GM11168 (cell line): ENCODE measurements around the gene PDE5A.
"Not testable (repeated sequence)": the region's sequence is repeated elsewhere in the genome, so short reads cannot be mapped to it uniquely, and the experiment has no call there.

ENCODE experiments used
- in situ Hi-C: fragments of 300-500 bp; cut with MboI; formaldehyde crosslinking; loops from one replicate; pipeline ENCODE4 v1.12.0; 2022; ENCODE audit warnings: low sequenced_read_pairs; ENCODE audit not compliant: unreplicated experiment

Gene PDE5A

GRCh38 chr4:119628281-119629141, at the start of gene PDE5A:
Gene PDE5A, minus strand, starts transcription at chr4:119628804. Its CDS starts 133 bp downstream, at chr4:119628671.
- in situ Hi-C loops: no loop called here

DNA sequence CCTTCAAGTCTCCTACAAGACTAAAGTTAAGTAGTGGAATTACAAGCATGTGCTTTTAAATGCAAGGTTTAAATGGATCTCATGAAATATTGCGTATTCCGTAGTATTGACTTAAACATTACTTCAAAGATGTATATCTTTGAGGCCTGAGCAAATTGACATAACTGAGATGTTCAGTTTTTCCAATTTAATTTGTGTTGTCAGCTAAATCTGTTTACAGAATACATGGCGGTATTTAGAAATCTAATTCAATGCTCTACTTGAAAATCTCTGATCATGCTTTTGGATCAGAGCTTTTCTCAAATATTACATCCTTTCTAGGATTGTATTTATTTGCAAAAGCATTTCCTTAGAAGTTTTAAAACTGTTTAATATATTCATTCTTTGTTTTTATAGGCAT, 47.5 kb upstream of the PDE5A start:
- in situ Hi-C loops: no loop called here

DNA sequence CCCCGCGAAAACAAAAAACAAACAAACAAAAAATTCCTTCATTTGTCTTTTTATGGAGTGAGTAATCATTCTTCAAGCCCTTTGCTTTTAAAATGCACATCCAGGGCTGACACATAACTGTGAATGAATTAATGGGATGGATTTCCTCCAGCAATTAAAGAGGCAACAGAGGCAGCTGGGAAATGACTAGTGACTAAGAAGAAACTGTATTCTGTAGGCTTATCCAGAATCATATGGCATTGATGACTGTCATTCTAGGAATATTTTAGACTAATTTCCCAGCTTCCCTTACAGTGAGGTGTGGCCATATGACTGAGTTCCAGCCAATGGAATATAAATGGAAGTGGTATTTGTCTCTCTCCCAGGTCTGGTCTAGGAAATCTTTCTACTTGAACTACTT, 46.8 kb upstream of the PDE5A start:
- in situ Hi-C loops: no loop called here

- in situ Hi-C loops: no loop called here
Measured at GRCh38 chr4:119672938-119673337, 44.3 kb upstream of the PDE5A start.

DNA sequence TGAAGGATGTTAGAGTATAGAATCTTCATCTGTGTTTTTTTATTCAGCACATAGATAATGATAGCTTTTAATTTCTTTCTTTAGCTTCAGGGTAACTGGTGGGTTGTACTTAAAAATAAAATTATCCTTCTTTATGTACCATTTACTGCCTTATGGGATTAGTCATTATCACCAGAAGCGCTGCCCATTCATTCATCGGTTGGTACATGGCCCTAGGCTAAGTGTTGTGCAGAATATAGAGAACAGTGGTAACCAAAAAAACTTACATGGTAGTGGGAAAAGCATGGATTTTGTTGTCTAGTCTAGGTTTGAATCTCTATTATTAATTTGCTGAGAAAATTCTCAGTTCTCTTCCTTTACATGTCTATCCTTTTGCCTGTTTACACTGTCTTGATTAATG, 43.5 kb upstream of the PDE5A start:
- in situ Hi-C loops: no loop called here

DNA sequence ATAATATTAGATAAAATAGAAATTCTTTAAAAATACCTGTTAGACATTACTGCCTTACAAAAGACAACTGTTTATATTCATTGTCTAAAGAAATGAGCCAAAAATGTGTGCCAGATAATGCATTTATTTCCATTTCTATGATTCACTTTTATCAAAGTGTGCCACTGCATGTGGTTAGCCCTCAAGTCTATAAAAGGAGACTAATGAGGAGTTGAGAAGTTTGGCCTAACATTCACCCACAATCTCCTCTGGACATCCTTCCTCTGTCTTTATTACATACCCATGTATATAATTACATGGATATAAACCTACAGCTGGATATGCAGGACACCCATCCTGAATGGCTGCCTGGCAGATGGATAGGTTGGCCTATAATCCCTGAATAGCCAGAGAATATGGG, 42.6 kb upstream of the PDE5A start:
- in situ Hi-C loops: no loop called here

DNA sequence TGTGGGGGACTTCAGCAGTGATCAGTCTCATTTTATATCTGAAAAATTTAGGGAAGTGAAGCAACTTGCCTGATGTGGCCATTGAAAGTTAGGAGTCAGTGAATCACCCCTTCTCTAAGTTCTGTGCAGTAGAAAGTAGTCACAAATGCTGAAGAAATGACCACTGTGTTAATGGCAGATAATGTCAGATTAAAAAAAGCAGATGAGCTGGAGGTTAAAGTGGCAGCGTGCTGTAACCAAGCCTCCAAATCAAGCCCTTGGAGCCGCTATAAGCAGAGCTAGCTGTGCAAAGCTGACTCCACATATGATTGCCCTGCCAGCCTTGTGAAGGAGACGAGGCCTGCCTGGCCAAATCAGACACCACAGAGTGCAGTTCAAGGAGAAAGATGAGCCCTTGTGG, 39.2 kb upstream of the PDE5A start:
- in situ Hi-C loops: no loop called here

DNA sequence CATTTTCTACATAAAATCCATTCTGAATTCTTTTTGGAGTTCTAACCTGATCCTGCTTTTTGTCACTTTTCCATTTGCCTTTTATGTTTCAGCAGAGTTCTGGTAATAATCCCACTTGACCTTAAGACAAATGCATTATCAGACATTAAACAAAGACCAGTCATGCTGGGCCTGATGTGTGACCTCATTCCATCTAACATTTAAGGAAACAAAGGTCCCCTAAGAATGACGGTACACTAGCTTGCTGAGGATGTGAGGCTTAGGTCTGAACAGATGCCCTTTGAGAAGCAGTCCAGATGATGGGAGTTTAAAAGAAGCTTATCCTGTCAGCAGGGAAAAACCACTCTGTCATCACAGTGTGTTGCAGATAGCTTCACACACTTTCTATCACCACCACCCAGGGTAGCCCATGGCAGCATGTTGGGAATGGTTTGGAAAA, 38.1 kb upstream of the PDE5A start:
- in situ Hi-C loops: no loop called here

DNA sequence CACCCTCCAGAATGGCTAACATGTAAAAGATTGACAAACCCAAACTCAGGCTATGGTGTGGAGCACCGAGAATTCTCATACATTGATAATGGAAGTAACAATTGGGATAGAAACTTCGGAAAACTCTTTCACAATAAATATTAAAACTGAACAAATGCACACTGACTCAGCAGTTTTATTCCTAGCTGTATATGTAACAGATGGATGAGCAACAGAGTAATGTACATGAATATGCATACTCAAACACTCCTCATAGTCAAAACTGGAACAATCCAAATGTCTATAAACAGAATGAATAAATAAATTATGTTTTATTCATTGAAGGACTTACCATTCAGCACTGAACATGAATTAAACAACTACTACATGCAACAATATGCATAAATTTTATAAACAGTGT, 37.1 kb upstream of the PDE5A start:
- in situ Hi-C loops: no loop called here

DNA sequence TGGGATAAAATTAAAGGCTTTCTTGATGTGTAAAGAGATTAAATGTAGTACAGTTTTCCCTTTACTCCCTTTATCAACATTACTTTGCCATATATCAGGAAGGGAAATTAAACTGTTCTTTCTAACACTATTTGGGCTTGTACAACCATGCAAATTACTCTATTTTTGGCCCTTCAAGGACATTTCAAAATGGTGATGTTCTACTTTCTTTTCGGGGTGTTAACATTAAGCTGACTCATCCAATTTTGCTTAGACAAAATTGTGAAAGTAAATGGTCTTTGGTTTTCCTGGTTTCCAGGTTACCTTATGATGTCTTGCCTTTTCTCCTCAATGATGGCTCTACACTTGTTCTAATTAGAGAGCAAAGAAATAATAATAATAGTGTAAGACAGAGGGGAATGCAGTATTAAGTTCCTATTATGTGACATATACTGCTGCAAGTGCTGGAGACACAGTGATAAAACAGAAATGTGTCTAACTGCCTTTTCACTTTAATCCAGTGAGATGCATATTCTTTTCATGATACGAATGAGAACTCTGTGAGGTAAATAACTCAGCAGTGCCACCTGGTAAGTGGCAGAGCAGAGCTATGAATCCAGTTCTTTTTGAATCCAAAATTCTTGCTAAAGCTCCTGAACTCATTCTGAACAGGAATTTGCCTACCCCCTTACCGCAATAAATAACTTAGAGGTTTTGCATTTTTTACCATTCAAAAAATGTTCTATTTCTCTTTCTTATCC, 35.7 kb upstream of the PDE5A start:
- in situ Hi-C loops: no loop called here

DNA sequence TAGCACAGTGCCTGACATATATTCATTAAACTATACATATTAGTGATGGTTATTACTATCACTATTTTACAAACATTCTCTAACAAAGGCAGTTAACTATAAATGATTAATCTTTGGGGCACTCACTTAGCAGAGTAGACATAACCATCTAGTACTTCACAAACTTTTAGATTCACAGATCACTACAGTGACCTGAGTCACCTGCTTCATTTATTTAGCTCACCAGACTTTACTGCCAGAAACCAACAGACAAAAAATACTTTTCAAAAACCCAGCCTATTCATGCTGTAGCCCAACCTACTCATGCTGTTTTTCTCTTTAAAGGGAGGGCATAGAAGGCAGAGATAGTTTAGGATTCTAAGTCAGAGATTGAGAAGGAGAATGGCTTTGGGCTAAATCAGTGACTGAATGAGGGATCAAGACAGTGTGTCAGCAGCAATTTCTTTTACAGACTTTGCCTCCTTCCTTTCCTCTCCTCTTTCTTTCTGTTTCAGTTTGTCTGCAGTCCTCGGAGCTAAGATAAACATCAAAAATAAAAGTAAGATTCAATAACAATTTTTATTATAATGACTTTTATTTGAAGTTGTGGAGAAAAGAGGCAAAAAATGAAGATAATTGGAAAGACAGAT, 34.7 kb upstream of the PDE5A start:
- in situ Hi-C loops: no loop called here

GRCh38 chr4:119662612-119663011, 34.0 kb upstream of the PDE5A start:
- in situ Hi-C loops: not testable (repeated sequence)

GRCh38 chr4:119661231-119661630, 32.6 kb upstream of the PDE5A start:
- in situ Hi-C loops: no loop called here

DNA sequence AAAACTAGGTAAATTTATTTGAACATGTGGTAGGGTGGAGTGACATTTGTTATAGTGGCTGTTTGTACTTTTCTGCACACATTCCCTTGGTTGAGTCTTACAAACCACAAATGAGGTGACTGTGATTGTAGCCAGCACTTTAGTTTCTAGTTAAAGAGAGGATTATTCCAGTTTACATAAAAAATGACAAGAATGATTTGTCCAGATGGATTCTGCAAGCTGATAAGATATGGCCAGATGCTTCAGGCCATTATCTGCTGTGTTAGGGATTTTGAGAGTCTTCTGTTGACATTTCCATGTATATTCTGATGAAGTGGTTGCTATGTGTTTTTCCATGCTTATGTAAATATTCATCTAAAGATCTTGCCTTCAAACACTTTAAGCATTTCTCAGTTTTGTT, 31.0 kb upstream of the PDE5A start:
- in situ Hi-C loops: no loop called here

GRCh38 chr4:119657111-119657611, 28.6 kb upstream of the PDE5A start:
- in situ Hi-C loops: no loop called here

GRCh38 chr4:119656342-119656741, 27.7 kb upstream of the PDE5A start:
- in situ Hi-C loops: no loop called here

GRCh38 chr4:119655111-119655837, 26.7 kb upstream of the PDE5A start:
- in situ Hi-C loops: no loop called here

GRCh38 chr4:119653990-119654389, 25.4 kb upstream of the PDE5A start:
- in situ Hi-C loops: no loop called here

- in situ Hi-C loops: no loop called here
Measured at GRCh38 chr4:119652998-119653397, 24.4 kb upstream of the PDE5A start.

GRCh38 chr4:119648398-119648797, 19.8 kb upstream of the PDE5A start:
- in situ Hi-C loops: no loop called here
